Lower leg skin (tissue), 4 donors: Measurements from ENCODE around the gene SYNGR2. TPM values are rescaled to one million over a fixed set of nuclear protein-coding genes. Genes with fewer than 3 reads are reported as not detected.

Experiments
- DNase-seq, 2 donors: peaks; one replicate each; pipeline ENCODE4 v3.0.0-alpha.2; 2019; ENCODE audit warnings: low spot score in 2 of 2
- H3K4me3 ChIP-seq: fragments of 200-600 bp; sonication (generic); 2 replicates; pipeline ENCODE4 v1.5.1; 2017; ENCODE audit warnings: mild to moderate bottlenecking, low read depth; ENCODE audit not compliant: poor library complexity, severe bottlenecking
- CTCF ChIP-seq, 3 donors: fragments of 450-650 bp; IDR thresholded peaks; one replicate each; pipeline ENCODE4 v1.5.1; 2016; ENCODE audit warnings: antibody characterized with exemption in 3 of 3, mild to moderate bottlenecking in 3 of 3, moderate library complexity in 2 of 3
- POLR2A ChIP-seq, 2 donors: fragments of 450-650 bp; IDR thresholded peaks; one replicate each; pipeline ENCODE4 v1.6.1; 2016 to 2017; ENCODE audit warnings: antibody characterized with exemption in 2 of 2, mild to moderate bottlenecking in 1 of 2, moderate library complexity in 1 of 2
- WGBS, 2 donors: methylation state at CpG; one replicate each; pipeline ENCODE4 v1.1.5; 2018; 5-methylcytosine and 5-hydroxymethylcytosine counted together
- intact Hi-C: fragments of 100-400 bp; cut with DNase I; formaldehyde crosslinking; loops from one replicate; pipeline ENCODE4 v1.15.0; 2023; ENCODE audit warnings: low total_unique reads
- total RNA-seq, 4 donors: library from RNA; depleted of rRNA; stranded (reverse); fragments of >200 nt; gene quantifications; one replicate each; pipeline ENCODE4 v1.1.0, GENCODE V29; 2016

Gene SYNGR2
- total RNA-seq, 4 donors from 2014 or later: 97.9 to 169 (median 144) TPM

GRCh38 chr17:78202666-78203065, 34.3 kb downstream of the SYNGR2 start:
- 90 to 97% methylated on average over 8 of the region's 8 CpGs for WGBS, 2 donors
- intact Hi-C loops: no loop called here

GRCh38 chr17:78204387-78205123, 36.2 kb downstream of the SYNGR2 start:
- 91 to 93% methylated on average over 20 to 22 of the region's 22 CpGs for WGBS, 2 donors
- no peak overlapping the region for H3K4me3 ChIP-seq
- DNase-seq: no peak
- intact Hi-C loops: no loop called here
- no peak for TF ChIP-seq POLR2A (IDR thresholded peaks at IDR 0.05)
- TF ChIP-seq CTCF (IDR thresholded peaks at IDR 0.05): no peak

More at GRCh38 chr17:78202666-78203065, 34.3 kb downstream of the SYNGR2 start:
- TF ChIP-seq CTCF (IDR thresholded peaks at IDR 0.05): no peak
- no peak for TF ChIP-seq POLR2A (IDR thresholded peaks at IDR 0.05)
- no peak for DNase-seq
- no peak overlapping the region for H3K4me3 ChIP-seq

- 89 to 91% methylated on average over 17 of the region's 17 CpGs for WGBS, 2 donors
- TF ChIP-seq CTCF (IDR thresholded peaks at IDR 0.05): no peak
- TF ChIP-seq POLR2A (IDR thresholded peaks at IDR 0.05): no peak
- no peak overlapping the region for H3K4me3 ChIP-seq
- intact Hi-C loops: no loop called here
- no peak for DNase-seq
Measured at GRCh38 chr17:78205124-78205775, 36.9 kb downstream of the SYNGR2 start.

DNA sequence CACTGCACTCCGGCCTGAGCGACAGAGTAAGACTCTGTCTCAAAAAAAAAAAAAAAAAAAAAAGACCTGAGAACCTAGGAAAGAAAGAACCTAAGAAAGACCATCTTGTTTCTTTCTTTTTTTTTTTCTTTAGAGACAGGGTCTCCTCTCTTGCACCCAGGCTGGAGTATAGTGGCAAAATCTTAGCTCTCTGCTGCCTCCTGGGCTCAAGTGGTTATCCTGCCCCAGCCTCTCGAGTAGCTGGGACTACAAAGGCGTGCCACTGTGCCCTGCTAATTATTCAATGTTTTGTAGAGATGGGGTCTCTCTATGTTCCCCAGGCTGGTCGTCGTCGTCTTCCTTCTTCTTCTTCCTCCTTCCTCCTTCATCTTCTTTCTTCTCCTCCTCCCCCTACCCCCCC, 37.9 kb downstream of the SYNGR2 start:
- no peak for TF ChIP-seq CTCF (IDR thresholded peaks at IDR 0.05)
- no peak for TF ChIP-seq POLR2A (IDR thresholded peaks at IDR 0.05)
- intact Hi-C loops: no loop called here
- DNase-seq: no peak
- 79 to 82% methylated on average over 7 of the region's 7 CpGs for WGBS, 2 donors
- no peak overlapping the region for H3K4me3 ChIP-seq

GRCh38 chr17:78208486-78208885, 40.1 kb downstream of the SYNGR2 start:
- WGBS, 2 donors: 71 to 74% methylated on average over 3 of the region's 3 CpGs
- intact Hi-C loops: no loop called here
- no peak for DNase-seq
- no peak overlapping the region for H3K4me3 ChIP-seq
- TF ChIP-seq POLR2A (IDR thresholded peaks at IDR 0.05): no peak

- H3K4me3 ChIP-seq: no peak overlapping the region
- DNase-seq: no peak
- TF ChIP-seq POLR2A (IDR thresholded peaks at IDR 0.05): no peak
- no peak for TF ChIP-seq CTCF (IDR thresholded peaks at IDR 0.05)
- 74 to 75% methylated on average over 10 of the region's 10 CpGs for WGBS, 2 donors
- intact Hi-C loops: loop anchor here (5.0 kb wide), 1 partner anchor 627 kb away; no protein-coding TSS in a partner anchor
Measured at GRCh38 chr17:78210111-78210510, 41.7 kb downstream of the SYNGR2 start.
